CD4-positive, alpha-beta T cell treated with Interleukin-10 for 1 hour (primary cell): ENCODE data around the gene SQSTM1.

Experiments
- DNase-seq: peaks from one replicate; pipeline ENCODE4 v3.0.0-alpha.2; 2020

Gene SQSTM1

DNA sequence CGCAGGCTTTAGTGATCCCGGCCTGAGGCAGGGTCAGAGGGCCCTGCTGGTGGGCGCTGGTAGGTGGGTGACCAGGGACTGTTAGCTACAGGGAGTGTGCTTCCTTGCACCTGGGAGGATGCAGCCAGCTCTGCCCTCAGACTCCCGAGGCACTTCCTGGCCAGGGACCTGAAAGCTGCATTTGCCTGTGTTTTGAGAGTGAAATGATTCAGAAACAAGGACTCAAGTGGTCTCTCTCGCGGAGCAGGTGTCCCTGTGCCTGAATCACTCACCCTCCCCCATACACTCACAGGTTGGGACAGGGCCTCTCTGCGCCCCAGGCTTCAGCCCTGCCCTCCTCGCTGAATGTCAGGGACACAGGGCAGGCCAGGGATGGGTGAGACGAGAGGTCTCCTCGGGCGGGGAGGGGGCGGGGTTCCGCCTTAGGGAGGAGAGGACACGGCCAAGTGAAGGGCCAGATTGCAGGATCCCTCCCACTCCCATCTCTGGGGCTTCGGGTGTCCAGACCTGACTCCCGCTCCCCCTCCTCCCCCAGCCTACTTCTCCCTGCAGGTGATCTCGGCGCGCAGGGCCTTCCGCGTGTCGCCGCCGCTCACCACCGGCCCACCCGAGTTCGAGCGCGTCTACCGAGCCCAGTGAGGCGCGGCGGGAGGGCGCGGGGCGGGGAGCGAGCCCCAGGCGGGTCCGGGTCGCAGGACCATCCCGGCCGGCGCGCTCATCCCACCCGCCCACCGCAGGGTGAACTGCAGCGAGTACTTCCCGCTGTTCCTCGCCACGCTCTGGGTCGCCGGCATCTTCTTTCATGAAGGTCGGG lies 25.4 kb upstream of the SQSTM1 start:
- DNase-seq: no peak

DNA sequence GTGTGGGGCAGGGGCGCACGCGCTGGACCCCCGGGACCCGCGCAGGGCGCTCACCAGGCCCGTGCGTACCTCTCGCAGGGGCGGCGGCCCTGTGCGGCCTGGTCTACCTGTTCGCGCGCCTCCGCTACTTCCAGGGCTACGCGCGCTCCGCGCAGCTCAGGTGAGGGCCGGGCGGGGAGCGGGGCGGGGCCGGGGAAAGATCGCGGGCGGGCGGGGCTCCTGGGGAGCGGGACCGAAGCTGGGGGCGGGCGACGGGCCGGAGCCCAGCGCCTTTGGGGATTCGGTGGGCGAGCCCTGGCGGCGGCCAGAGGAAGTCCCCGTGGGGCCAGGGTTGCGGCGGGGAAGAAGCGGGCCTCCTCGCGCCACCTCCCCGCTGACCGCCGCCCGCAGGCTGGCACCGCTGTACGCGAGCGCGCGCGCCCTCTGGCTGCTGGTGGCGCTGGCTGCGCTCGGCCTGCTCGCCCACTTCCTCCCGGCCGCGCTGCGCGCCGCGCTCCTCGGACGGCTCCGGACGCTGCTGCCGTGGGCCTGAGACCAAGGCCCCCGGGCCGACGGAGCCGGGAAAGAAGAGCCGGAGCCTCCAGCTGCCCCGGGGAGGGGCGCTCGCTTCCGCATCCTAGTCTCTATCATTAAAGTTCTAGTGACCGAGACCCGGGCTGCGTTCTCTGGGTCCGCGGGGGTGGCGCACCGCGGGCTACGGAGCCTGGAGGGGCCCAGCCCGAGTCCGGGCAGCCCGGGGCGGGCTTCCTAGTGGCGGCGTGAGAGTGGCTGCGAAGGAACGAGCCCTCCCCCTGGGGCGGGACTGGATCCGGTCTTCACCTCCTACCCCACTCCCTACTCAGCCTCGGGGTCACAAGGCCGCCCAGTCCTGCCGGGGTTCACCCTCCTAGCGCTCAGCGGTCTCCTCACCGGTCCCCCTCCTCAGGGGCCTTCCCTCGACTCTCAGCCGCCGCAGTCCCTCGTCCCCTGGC lies 24.6 kb upstream of the SQSTM1 start:
- DNase-seq: peak; percentile 77

DNA sequence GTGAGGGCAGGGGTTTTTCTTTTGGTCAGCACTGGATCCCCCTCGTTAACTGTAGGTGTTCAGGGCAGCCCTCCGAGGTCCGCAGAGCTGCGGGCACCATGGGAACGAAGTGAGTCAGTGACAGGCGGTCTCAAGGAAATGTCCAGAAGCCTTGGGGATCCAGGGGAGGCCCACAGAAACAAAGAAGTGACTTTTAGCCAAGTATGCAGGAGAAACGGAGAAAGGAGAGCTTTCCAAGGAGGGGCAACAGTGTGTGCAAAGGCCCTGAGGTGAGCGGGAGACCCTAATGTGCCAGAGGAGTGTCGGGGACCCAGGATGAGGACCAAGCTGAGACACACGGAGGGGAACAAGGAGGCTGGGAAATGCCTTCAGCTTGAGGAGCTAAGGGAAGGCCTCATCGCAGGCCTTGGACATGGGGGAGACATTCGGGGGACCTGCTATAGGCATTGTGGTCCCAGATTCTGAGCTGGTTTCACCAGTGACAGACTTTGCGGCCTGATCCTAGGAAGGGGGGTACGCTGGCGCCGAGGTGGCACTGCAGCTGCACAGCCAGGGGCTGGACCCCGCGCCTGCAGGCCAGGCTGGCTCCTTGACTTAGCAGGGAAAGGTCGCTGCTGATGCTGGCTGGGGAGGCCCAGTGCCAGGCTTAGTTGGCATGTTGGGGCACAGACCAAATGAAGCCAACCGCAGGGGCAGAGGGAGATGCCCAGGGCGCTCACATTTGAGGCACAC lies 23.7 kb upstream of the SQSTM1 start:
- DNase-seq: no peak

DNA sequence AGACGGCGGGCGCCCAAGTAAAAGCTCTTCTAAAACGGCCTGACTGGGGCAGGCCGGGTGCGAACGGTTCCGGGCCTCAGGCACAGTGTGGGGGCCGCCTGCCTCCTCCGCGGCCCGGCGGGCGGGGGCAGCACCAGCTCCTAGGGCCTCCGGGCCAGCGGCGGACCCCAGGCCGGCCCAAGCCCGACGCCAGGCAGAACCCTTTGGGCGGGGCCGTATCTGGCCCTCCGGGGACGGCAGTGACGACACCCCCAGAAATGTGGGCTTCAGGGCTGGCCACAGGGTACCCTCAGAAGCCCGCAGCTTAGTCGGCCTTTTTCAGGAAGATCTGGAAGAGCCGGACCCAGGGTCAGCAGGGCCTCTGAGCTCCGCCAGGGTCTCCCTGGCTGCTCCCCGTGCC lies 23.0 kb upstream of the SQSTM1 start:
- DNase-seq: no peak

DNA sequence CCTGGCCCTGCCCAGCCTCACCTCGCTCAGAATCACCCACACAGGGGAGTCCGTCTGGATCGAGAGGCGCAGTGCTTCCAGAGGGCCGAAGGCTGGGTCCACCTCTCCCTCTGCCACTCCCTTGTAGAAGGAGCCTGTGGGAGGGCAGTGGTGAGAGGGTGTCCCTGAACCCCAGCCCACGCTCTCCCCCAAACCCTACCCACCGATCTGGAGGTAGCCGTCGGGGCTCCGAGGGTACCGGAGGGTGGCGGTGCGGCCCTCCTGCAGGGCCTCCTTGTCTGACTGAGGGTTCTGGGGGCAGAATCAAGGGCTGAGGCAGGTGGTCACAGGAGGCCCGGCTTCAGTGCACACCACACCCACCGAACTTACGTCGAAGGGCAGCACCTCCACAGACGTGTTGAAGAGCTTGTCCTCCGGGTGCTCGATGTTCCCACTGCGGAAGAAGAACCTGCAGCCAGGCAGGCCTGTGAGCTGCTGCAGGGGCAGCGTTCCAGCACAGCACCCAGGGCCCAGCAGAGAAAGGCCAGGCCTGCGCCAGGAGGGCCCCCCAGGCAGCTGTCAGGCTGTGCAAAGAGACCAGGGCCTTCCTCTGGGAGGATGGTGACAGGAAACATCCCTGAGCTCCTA lies 22.4 kb upstream of the SQSTM1 start:
- DNase-seq: no peak

DNA sequence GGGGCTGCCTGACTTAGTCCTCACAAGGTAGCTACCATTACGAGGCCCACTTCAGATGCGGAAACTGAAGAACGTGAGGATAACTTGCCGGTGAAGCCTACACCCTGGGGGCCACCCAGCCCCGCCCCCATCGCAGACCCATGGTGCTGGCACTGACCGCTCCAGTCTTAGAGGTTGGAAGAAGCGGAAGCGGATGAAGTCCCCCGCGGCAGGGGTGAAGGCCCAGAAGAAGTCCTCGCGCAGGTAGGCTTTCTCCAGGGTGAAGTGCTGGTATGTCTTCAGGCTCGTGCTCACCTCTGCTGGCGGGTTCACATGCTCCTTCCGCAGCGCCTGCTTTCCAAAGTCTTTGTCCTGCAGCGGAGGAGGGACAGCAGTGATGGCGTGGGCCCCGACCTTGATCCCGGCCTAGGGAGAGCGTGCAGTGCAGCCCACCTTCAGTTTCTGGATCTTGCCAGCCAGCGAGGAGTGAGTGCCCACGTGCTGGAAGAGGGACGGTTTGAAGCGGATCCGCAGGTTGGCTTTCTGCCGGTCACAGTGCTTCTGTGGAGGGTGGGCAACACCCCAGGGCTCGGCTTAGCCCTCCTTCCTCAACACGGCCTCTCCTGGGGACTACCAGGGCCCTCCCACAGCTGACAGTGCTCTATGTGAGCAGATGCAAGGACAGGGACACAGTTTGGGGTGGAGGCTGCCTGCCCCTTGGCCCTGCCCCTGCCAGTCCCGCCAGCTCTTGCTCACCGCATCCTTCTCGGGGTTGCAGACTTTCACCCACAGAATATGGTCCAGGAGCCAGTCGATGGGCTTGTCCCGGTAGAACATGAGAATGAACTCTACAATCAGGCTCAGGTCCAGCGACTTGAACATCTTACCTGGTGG lies 21.7 kb upstream of the SQSTM1 start:
- DNase-seq: no peak

DNA sequence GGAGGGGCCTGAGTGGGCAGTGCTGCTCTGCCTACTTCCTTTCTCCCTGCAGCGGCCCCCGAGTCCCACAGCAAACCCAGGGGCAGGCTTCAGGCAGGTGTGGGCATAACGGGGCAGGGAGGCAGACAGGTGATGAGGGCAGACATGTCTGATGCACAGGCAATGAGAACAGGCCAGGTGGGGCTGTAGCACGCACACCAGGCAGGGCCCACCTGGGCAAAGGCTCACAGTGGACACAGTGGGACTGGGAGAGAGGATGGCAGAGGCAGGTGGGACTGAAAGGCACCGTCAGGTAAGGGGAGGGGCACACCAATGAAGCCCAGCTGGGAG lies 21.1 kb upstream of the SQSTM1 start:
- no peak for DNase-seq

DNA sequence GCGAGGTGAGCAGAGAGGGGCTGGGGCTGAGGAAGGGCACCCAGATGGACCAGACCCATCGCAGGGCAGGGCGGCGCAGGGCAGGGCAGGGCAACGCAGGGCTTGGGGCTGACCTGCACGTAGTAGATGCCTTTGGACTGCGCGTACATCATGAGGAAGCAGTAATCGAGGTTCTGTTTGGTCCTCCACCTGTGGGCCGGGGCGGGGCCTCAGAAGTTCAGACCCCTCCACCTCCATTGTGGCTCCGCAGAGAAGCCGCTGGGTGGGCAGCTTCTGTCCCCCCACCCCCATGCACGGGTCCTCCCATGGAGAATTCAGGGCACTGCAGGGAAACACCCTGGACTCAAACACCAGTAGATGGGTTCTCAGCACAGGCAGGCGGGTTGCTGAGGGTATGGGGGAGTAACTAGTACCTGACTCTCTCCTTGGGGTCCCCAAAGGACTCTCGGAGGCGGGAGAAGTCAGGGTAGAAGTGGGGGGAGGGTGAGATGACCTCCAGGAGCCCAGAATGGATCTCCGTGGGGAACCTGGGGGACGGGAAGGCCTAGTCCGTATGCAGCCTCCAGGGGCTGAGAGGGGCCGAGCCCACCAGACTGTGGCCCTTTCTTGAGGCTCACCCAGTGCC lies 20.5 kb upstream of the SQSTM1 start:
- no peak for DNase-seq

DNA sequence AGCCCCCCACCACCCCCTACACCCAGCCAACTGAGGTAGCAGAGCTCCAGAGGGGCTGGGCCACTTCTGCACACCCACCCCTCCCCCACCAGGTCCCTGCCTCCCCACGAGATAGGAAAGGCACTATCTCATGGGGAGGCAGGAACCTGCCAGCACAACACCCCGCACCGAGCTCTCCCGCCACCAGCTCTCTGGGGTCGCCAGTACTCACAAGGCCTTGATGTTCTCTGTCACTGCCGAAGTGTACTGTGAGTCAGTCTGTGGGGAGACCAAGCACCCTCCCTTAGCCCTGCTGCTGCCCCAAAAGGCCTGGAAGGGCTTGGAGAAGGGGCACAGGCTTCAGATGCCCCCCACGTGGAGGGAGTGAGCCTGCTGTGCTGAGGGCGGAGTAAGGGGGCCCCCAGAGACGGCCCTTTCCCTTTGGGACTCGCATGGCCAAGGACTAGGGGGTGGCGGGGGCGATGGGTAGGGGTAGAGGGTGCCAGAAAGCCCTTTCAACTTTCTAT lies 20.0 kb upstream of the SQSTM1 start:
- no peak for DNase-seq

DNA sequence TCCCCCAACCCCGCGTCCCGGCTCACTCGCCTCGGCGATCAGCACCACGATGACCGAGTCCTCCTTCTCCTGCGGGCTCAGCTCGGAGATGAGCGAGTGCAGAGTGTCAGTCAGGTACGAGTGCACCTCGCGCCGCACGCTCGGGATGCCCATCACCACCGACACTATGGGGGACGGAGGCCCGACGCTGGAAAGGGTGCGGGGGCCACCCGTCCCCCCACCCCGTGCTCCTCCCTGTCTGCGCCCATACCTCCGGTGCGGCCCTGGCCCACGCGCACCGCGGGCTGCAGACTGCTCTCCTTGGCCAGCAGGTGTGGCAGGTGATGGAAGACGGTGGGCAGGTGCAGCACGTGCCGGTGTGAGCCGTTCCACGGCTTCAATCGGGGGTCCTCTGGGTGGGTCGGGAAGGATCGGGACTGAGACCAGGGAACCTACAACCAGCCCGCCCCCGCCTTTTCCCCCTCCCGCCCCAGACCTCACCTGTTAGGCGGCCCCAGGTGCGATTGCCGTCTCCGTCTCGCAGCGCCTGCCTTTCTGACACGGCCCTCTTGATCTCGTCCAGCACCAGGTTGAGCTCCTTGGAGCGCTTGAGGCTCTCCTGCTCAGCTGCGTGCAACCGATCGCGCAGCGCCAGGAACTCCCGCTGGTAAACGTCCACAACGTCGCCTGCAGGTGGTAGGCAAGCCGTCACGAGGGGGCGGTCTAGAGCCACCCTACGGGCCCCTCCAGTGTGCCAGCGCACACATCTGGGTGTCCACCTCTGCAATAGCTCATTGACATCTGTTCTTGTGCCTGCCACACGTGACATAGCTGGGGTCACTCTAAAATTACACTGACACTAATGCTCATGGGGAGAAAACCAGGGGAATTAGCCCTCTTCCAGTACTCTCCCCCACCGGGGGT lies 19.1 kb upstream of the SQSTM1 start:
- peak; percentile 87 for DNase-seq

DNA sequence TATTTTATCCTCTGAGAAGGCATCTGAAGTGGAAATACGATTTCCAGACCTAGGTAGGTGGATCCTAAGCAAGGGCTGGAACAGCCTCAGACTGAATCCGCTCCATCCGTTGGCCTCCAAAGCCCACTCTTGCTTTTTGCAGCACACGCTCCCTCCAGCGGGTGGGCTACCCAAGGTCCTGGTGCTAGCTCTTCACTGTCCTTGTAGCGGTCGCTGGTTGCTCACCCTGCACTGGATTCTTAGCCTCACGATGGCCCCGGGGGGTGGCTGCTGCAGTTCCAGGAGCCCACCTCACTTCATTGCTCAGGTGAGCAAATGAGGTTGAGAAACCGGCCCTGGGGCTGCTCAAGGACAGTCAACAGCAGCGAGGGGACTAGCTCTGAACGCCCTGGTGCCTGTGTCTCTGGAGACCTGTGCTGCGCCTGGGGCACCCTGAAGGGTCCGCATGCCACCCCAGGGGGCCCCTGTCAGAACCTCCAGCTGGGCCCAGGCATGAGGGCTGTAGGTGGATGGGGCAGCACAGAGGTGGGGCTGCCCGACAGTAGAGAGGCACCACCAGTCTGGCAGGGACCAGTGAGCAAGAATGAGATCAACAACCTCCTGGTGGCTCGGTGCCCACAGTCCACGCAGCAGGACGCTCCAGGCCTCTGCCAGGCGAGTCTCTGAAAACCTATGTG lies 18.4 kb upstream of the SQSTM1 start:
- no peak for DNase-seq

DNA sequence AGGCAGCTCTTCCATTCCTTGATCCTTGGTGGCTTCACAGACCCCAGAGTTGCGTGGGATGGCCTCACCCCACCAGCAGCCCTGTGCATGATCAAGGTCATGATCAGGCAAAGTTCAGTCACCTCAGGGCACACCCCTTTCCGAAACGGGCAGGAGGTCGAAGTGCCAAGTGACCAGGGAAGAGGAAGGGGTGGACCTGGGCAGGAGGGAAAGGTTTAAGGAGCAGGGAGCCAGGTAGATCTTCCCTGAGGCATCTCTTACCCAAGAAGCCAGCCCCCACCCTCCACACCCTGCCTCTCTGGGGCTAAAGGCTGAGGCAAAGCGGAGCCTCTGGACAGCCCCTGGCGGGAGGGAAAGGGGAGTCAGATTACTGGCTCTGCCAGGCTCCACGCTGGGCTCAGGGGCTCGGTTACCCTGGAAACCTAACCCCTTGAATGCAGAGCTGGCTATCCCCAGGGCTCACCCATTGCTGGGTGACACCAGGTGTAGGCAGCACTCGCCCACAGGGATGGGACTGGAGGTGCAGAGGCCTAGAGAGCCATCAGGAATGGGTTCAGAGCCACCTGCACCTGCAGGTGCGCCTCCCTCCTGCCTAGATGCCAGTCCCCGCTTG lies 17.6 kb upstream of the SQSTM1 start:
- no peak for DNase-seq

DNA sequence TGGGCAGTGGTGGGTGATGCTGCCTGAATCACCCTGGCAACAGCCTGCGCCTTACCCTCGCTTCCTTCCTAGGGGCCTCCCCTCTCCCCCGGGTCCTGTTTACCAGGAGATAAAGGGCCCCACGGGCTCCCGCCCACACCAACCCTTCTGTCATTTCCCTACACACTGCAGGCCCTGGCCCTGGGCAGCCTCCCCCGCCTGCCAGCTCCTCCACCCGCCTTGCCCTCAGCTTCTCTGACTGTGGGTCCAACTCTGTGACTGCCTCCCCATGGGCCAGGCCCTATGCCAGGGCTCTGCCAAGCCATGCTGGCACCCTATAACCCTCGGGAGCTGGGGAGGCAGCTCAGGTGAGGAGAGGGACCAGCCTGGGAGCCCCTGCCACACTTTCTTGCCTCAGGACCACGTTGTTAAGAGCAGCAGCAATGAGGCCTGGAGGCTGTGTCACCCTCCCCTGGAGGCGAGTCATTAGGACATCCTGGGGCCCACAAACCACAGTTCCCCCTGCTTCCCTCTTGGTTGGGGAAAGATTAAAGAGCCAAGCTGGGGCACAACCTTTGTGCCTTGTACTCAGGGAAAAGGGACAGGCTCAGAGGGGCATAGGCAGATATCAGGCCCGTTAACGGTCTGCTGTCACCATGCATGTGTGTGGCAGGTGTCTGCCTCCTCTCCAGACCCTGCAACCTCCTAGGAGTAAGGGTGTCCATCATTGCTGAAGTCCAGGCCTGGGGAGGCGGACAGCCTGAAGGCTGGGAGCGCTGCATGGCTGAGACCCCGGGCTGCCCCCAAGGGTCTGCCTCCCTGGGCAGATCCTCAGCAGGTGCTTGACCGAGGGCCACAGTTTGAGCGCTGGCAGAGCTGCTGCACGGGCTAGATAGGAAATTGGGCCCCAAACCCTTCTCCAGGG lies 16.8 kb upstream of the SQSTM1 start:
- peak; percentile 41 for DNase-seq

DNA sequence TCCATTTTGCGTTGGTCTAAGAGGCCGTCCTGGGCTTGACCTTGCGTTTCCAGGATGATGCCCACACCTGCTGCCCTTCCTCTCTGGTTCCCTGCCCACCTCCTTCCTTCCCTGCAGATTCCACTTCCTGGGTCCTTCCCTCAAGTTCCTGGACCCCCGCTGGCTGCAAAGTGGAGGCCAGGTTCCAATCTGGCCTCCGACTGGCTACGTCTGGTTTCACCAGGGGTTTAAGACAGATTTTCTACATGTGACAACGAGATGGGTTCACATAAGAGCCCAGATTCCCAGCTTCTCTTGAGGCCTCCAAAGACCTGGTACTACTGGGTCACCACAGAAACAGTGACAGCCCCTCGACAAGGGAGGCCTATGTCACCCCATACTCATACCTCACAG lies 16.2 kb upstream of the SQSTM1 start:
- no peak for DNase-seq

DNA sequence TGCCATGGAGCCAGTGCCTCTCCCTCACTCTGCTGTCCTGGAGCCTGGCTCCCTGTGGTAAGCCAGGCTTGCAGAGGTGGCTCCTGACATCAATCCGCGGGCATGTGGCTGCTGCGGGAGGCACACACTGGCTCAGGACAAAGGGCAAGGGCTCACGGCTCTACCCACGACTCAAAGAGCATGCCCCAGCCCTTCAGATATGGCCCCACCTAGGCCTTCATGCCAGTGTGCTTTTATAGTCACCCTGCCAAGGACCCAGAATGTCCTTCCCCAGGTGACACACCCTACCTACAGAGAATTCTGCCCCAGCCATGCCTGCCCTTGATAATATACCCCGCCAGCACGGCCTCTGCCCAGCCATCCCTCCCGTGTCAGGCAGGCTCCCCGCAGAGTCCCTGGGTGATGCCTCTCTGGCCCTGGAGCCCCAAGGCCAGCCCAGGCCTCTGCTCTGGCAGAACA lies 15.6 kb upstream of the SQSTM1 start:
- no peak for DNase-seq

DNA sequence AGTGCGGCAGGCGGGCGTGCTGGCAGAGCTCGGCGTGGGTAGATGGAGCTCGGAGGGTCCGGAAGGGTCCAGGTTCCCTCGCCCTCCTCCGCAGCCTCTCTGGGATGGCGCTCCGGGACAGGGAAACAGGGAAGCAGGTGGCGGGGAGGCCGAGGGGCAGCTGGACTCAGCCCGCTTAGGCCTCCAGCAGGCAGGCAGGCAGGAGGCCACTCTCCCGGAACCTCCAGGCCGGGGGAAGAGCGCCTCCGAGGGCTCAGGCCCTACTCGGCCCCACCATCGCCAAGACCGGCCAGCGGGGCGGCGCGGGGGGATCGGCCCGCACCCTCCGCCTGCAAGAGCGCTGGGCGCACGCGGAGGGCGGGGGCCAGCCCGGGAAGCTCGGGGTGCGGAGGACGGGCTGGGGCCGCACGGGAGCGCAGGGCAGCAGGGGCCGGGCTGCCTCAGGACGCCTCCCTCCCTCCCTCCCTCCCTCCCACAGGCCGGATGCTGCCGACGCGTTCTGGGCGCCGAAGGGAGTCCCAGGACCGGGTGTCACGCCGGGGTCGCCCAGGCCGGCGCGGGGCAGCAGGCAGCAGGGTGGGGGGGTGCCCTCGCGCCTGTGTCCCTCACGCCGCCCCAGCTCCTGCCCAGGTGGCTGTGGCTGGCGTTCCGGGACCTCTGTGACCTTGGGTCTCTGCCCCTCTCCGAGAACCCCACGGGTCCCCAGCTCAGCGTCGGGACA lies 15.0 kb upstream of the SQSTM1 start:
- DNase-seq: peak; percentile 44
